ENCODE data around the gene GRIP2.

GRCh38 chr3:14531856-14532395 lies 8.2 kb downstream of the GRIP2 start:
- TF ChIP-seq CTCF (IDR thresholded peaks at IDR 0.05; ENCODE audit: insufficient read depth, low read length, poor library complexity, severe bottlenecking) (no peak), EZH2phosphoT487 (conservative IDR thresholded peaks at IDR 0.05; ENCODE audit: low read length) (no peak)

All from SU-DHL-6 (cell line).